Stimulated activated CD8-positive, alpha-beta memory T cell treated with anti-CD3 and anti-CD28 coated beads, Interleukin-15, amount 100 ng/mL, for 1 hour (primary cell): ENCODE measurements around the gene U2AF2.

ENCODE experiments used
- DNase-seq: peaks from one replicate; pipeline ENCODE4 v3.0.0-alpha.2; 2020; ENCODE audit warnings: low read depth

U2AF2 gene

DNA sequence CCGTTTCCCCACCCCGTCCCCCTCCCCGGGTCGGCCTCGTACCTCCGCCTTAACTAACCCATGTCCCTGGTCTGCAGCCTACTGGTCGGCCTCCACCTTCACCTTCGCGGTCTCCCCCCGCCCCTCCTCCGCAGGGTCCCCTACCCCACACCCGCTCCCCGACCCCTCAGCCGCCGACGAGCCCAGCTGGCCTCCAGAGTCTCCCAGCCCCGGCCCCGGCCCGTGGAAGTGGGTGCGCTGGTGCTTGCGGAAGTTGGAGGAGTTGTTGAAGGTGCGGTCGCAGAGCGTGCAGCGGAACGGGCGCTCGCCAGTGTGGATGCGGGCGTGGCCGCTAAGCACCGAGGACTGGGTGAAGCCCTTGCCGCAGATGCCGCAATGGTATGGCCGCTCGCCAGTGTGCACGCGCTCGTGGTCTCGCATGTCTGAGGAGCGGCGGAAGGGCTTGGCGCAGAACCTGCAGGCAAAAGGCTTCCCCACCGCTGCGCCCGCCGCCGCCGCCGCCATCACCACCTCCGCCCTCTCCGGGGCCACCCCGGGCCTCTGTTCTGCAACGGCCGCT is 33.1 kb upstream of the U2AF2 start:
- DNase-seq, result no peak

DNA sequence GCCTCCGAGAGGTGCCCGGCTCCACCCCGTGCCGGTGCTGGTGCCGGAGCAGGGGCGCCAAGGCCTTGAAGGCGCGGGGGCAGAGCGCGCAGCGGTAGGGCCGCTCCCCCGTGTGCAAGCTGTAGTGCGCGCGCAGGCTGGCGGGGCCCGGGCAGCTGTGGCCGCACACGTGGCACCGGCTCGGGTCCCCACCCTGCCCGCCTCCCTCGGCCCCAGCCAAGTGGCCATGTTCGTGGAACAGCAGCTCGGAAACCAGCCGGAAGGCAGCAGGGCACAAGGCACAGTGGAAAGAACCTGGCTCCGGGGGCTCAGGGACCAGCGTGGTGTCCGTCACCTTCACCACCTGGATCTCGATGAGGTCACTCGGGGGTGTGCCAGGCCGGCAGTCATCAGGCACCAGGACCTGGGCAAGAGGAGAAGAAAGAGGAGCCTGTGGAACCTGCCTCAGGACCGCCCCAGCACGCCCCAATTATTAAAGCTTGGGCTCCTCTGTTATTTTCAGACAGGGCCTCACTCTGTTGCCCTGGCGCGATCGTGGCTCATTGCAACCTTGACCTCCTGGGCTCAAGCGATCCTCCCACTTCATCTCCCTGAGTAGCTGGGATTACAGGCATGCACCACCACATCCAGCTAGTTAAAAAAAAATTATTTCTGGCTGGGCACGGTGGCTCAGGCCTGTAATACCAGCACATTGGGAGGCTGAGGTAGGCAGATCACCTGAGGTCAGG is 32.4 kb upstream of the U2AF2 start:
- DNase-seq, result no peak

DNA sequence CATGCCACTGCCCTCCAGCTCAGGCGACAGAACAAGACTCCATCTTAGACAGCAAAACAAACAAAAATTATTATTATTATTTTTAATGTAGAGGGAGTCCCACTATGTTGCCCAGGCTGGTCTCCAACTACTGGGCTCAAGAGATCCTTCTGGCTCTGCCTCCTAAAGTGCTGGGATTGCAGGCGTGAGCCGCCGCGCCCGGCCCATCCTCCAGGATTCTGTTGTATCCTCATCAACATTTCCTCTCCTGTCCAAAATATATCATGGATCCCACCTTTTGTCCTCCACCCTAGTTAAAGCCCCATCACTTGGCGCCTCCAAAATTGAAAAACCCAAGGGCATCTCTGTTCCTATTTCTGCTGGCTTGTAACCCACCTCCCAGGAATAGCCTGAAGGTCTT is 31.7 kb upstream of the U2AF2 start:
- no peak for DNase-seq

DNA sequence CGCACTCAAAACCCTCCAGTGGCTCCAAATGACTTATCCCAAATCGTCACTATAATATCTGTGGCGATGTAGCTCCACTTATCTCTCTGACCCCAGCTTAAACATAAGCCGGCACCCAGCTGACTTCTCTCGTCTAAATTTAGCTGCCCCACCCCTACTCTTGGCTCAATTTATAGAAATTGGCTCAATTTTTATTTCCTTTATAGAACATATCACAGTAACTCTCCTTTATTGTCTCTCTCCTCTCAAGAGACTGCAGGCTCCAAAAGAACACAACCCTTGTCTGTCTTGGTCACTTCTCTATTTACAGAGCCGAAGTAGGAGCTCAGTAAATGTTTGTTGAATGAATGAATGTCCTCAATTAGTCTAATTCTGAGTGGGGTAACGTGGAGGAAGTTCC is 31.3 kb upstream of the U2AF2 start:
- DNase-seq, result no peak

DNA sequence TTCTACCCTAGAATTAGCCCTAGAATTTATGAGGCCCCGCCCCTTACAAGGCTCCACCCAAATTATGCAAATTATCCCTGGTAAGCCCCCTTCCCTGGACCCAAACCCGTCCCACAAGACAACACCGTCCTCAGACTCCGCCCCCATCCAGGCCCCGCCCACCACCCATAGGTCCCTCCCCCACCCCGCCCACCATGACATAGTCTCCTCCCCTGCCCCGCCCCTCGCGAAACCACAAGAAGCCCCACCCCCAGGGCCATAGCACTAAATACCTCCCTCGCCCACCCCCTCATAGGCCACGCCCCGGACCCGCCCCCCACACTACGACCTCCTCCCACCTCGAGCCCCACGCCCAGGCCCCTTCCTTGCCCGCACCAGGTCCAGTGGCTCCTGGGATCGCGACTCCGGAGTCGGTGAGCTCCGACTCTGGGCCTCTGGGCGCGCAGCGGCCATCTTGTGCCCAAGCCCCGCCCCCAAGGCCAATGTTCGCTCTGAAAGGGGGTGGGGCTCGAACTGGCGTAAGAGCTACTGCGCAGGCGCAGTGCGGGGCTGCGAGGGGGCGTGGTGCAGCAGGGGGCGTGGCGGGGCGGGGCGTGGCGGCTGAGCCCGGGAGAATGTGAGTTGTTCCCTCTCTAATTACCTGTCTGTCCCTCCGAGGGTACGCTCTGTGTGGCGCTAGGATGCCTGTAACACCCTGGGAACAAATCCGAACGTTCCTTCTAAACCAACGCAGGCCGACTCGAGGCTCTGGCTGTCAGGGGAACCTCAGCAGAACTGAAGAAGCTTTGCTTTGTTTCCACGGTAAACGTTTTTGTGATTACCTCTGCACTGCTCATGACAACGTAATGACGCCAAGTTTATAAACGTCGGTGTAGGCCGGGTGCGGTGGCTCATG is 30.5 kb upstream of the U2AF2 start, which contains the start of gene ZNF784:
Gene ZNF784, minus strand, starts transcription at position 458 of the 895 bp plus-strand sequence. Its CDS starts 5 bp downstream, at position 453.
- DNase-seq, result peak; percentile 86

DNA sequence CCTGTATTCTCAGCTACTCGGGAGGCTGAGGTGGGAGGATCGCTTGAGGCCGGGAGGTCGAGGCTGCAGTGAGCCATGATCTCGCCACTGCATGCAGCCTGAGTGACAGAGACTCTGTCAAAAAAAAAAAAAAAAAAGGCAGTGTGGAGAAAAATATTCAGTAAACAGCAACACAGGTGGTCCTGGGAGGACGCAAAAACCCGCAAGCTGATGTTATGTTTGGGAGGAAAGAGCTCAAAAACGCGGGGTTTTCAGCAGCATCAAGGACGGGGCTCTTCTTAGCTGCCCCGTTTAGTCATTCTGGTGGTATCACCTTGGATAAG is 29.9 kb upstream of the U2AF2 start:
- no peak for DNase-seq

DNA sequence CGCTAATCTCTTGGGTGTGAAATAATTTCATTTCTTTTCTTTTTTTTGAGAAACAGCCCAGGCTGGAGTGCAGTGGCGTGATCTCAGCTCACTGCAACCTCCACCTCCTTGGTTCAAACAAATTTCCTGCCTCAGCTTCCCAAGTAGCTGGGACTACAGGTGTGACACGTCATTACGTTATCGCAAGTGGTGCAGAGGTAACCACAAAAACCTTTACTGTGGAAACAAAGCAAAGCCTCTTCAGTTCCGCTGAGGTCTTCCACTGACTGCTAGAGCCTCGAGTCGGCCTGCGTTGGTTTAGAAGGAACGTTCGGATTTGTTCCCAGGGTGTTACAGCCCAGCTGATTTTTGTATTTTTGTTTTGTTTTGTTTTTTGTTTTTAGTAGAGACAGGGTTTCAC is 28.5 kb upstream of the U2AF2 start:
- DNase-seq, result no peak

DNA sequence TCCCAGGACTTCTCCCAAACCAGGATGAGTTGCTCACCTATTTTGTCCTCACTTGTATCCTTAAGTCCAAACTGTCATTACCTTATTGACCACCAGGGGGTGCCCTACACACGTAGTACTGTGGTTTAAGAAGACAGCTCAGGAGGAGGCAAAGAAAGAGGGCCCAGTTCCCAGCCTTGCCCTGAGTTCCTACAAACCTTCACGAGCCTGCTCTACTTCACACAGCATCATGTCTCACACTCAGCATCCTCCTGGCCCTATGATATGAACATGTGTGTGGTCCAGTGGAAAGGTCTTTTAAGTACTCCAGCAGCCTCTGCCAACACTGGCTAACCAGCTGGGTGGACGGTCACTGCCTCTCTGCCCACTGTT is 22.4 kb upstream of the U2AF2 start:
- DNase-seq, result peak; percentile 86

DNA sequence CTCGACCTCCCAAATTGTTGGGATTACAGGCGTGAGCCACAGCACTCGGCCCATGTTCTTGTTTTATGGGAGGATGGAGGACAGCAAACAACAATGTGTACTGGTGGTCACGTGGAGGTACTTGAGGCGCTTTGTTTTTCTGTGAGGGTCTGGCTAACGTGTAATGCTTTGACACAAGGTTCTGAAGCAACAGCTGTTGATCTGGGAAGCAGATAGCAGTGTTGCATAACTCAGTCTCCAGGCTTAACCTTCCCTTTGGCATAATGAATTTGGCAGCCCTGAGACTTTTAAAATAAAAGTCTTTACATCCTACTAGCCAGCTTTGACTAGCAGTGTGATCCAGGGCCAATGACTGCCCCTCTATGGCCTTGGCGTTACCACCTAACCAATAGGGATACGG is 21.0 kb upstream of the U2AF2 start:
- DNase-seq, result no peak

DNA sequence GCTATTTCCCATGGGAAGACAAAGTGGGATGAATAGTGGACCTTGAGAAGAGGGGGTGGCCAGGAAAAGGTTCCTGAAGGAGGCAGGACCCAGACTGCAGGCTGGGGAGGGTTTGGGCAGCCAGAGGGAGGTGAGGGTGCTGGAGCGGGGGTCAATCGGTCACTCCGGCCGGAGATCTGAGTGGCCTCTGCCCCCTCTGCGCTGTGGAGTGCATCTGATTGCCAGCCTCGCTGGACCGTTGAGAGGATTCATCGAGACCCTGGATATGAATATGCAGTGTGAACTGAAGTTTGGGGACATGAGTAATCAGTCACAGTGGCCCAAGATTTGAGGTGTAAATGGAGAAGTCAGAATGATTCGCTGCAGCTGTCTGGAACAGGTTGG is 19.5 kb upstream of the U2AF2 start:
- DNase-seq, result no peak

DNA sequence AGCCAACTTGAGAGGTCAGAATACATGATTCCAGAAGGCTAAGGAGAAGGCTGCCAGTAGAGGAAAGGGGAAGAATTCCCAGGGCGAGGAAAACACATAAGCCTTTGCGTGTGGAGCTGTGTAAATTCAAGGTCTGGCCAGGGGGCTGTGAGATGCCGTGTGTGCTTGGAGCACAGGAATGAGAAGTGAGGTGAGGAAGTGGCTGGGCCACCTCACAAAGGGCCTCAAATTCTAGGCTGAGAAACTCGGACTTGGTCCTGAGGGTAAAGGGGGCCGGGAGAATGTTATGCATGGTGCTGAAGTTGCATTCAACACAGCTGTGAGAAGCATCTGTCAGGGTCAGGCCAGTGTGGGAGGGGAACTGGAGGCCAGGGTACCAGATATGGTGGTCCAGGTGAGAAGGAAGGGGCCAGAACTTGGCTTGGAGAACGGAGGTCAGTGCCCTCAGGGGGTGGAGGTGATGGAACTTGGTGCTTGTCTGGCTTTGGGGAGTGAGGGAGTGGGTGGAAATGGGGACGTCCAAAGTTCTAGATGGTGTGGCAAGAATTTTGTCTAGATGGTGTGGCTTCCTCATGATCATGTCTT is 18.9 kb upstream of the U2AF2 start:
- DNase-seq, result no peak

DNA sequence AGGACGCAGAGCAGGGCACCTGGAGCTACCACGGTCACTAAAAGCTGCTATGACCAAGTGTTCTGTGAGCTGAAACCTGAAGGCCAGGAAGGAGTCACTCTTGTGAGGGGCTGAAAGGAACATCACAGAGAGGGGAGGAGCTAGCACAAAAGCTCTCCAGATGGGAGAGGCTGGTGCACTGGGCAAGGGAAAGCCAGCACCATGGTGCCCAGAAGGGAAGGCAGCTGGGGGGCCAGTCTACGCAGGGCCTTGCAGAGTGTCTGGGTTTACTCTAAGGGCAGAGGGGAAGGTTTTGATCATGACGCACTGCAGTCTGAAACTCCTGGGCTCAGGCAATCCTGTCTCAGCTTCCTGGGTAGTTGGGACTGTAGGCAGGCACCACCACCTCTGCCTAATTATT is 18.1 kb upstream of the U2AF2 start:
- no peak for DNase-seq

DNA sequence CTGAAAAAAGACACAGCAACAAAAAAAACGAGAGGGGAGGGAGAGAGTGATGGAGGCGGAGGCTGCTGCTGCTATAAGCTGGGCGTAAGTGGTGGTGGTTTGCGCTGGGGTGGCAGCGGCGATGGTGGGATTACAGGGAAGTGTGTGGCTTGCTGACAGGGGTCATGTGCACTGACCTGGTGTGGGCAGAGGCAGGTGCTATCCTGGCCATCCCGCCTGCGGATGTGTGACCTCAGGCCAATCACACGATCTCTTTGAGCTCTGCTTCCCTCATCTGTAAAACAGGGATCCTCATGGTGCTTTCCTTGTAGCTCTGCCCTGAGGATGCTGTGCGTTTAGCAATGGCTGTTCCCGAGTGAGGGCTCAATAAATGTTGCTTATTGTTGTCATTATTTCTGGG is 17.3 kb upstream of the U2AF2 start:
- DNase-seq, result no peak

DNA sequence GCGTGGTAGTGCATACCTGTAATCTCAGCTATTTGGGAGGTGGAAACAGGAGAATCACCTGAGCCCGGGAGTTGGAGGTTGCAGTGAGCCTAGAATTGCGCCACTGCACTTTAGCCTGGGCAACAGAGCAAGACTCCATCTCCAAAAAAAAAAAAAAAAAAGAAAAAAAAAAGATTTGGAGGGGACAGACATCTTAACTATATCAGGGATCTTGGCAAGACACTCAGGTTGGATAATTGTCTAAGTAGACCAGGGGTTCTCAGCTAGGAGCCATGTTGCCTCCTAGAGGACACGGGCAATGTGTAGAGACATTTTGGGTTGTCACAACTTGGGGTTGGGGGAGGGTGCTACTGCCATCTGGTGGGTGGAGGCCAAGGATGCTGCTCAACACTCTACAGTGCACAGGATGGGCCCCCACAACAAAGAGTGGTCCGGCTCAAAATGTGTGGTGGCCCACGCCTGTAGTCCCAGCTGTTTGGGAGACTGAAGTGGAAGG is 15.9 kb upstream of the U2AF2 start:
- no peak for DNase-seq

DNA sequence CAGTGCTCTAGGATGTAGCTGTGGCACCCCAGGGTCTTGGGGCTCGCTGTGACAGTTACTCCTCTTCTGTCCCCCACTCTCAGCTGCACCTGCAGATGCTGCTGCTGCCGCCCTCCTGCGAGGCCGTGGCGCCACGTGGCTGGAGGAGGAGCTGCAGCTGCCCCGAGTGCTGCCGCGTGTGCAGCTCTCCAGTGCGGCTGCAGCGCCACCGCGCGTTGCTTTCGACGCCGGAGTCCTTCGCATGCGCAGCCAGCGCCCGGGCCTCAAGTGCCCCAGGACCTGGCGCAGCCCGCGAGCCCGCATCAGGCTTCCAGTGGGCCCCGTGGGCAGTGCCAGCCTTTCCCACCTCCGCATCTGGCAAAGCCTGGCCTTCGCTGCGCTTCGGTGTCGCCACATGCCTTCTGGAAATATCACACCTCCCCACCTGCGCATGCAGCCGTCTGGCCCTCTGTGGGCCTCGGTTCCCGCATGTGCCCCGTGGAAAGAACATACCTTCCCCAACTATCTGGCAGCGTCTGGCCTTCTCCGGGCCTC is 14.7 kb upstream of the U2AF2 start:
- no peak for DNase-seq

DNA sequence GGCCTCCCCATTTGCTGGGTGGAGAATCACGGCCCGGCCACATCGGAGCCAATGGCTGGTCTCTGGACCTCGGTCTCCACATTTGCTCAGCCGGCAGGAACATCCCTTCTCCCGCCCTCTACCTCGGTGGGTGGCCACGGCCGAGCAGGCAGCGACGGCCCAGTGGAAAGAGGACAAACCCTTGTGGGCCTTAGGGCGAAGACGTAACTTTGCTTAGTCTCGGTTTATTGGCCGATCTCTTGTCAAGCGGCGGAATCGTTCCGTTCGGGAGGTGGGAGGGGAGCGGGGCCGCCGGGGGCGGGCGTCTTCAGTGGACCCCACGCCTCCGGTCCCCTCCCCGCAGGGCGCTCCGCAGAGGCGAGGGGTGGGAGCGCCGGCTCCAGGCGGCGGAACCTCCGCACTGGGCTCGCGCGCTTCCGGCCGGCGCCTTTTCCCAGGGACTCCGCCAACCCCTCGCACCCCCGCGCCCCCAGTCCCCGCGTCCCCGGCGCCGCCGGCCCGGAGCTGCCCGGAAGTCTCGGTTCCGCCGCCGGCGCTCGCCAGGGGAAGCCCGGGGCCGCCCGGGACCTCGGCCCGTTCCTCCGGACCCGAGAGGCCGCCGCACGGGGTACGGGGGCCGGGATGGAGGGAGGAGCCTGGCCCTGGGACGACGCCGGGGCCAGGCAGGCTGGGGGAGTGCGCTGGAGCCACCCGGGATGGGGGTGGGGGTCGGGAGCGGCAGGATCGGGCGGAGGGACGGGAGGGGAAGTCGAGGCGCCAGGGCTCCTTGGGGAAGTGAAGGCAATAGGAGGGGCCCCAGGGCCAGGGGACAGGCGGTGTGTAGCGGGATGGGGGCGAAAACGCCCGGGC is 14.0 kb upstream of the U2AF2 start, which contains the start of gene ZNF580:
Gene ZNF580, plus strand, starts transcription at position 426 of the 849 bp plus-strand sequence. CDS start 1,507 bp downstream, outside the sequence.
- DNase-seq, result no peak

DNA sequence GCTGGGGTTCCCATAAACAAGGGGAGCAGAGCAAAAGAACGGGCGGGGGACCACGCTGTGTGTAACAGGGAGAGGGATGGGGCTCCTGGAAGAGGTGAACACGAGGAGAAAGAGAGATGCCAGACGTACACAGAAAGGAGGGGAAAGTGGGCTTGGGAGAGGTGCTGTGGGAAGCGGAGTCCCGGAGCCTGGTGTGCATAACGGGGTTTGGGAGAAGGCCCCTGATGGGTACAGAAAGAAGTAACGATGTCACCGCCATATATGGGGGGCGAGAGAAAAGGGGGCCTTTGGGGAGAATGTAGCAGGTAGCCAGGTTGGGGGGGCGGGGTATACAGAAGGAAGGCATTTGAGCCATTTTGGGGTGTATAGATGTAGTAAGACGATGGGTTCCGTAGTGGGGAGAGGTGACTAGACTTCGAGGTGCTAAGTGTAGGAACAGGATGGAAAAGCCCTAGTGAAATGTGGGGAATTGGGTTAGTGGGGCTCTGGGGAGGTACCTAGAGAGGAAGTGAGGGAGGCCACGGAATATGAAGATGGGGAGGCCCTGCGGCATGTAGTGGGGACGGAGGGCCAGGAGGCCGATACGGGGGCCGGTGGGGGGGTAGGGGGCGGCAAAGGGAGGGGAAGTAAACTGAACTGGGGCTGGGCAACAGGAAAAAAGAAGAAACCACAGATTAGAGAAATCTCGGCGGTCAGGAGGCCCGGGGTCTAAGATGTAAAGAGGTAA is 13.2 kb upstream of the U2AF2 start:
- DNase-seq, result no peak

DNA sequence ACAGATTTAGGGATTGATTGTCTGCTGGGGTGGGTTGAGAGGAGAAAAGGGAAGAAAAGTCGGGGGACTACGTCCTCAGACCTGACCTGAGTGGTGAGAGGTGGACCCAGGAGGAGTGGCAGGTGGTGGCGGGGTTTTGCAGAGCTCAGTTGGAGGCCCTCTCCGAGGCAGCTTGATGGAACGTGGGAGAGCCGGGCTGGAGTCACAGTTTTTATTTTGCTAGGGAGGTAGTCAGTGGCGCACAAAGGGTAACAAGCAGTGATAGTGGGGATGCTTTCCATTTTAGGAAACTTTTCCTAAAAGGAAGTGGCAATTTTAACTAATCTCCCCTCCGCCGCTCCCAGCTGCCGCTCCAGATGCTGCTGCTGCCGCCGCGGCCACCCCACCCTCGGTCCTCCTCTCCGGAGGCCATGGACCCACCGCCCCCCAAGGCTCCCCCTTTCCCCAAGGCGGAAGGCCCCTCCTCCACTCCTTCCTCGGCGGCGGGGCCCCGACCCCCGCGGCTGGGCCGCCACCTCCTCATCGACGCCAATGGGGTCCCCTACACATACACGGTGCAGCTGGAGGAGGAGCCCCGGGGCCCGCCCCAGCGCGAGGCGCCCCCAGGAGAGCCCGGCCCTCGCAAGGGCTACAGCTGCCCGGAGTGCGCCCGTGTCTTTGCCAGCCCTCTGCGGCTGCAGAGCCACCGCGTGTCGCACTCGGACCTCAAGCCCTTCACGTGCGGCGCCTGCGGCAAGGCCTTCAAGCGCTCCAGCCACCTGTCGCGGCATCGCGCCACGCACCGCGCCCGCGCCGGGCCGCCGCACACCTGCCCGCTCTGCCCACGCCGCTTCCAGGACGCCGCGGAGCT is 12.5 kb upstream of the U2AF2 start:
- no peak for DNase-seq

DNA sequence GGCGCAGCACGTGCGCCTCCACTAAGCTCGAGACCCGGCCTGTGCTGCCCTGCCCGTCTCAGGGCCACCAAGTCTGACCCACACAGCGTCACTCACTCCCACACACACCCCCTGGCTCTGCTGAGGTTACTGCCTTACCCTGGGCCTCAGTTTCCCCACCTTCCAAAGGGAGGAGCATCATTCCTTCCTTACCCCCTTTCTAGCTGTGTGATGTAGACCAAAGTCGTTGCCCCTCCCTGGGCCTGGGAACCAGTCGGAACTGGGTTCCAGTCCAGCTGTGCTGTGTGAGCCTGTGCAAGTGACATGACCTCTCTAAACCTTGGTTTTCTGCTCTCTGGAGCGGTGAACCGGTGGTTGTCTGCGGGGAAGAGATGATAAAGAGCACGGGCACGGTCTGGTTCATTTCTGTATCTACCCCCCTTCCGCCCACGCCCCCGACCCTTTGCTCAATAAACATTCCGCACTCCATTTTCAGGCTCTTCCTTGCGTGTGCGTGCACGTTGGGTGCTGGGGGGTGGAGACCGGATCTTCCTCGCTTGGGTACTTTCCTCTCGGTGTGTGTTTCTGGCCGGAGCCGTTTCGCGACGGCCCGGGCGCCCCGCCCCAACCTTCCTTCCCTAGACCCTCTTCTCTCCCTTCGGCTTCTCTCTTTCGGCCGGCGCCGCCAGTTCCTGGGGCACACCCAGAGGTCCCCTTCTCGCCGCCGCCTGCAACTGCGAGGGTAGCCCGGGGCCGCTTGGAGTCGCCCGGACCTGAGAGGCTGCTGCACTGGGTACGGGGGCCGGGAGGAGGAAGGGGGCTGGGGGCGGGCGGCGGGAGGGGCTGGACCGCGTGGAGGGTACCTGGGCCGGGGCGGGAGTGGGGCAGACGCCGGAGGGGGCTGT is 11.6 kb upstream of the U2AF2 start, which contains the start of gene ZNF581:
Gene ZNF581, plus strand, starts transcription at position 647 of the 884 bp plus-strand sequence. CDS start 923 bp downstream, outside the sequence.
- DNase-seq, result no peak
